GM19438 (cell line): Measurements from ENCODE around the gene ZNF831.

ENCODE experiments used
- ATAC-seq: cut with Tn5 transposase; IDR thresholded peaks from one replicate; pipeline ENCODE4 v1.9.1; 2021; ENCODE audit warnings: low read depth; ENCODE audit not compliant: unreplicated experiment

Gene ZNF831

GRCh38 chr20:59240006-59240405, 76.4 kb downstream of the ZNF831 start:
- ATAC-seq, result no peak

- ATAC-seq, result no peak
These were observed 79.3 kb downstream of the ZNF831 start for GRCh38 chr20:59242714-59243626.

GRCh38 chr20:59246691-59247400, 83.2 kb downstream of the ZNF831 start:
- no peak for ATAC-seq

GRCh38 chr20:59247731-59248684, 84.4 kb downstream of the ZNF831 start:
- ATAC-seq, result no peak

GRCh38 chr20:59250293-59250692, 86.7 kb downstream of the ZNF831 start:
- ATAC-seq, result no peak

- ATAC-seq, result no peak
These were observed 89.7 kb downstream of the ZNF831 start for GRCh38 chr20:59253325-59253724.

- no peak for ATAC-seq
These were observed 90.2 kb downstream of the ZNF831 start for GRCh38 chr20:59253779-59254319.

GRCh38 chr20:59255256-59255655, 91.6 kb downstream of the ZNF831 start:
- ATAC-seq, result no peak

- ATAC-seq, result no peak
These were observed 94.6 kb downstream of the ZNF831 start for GRCh38 chr20:59258221-59258621.

- ATAC-seq, result no peak
These were observed 96.3 kb downstream of the ZNF831 start for GRCh38 chr20:59259946-59260345.

- no peak for ATAC-seq
These were observed 101.7 kb downstream of the ZNF831 start for GRCh38 chr20:59265298-59265697.

- no peak for ATAC-seq
These were observed 105.2 kb downstream of the ZNF831 start for GRCh38 chr20:59268870-59269269.

GRCh38 chr20:59269411-59270025, 105.9 kb downstream of the ZNF831 start:
- ATAC-seq, result no peak

- no peak for ATAC-seq
These were observed 106.8 kb downstream of the ZNF831 start for GRCh38 chr20:59270380-59270779.

GRCh38 chr20:59273739-59274357, 110.2 kb downstream of the ZNF831 start:
- no peak for ATAC-seq

GRCh38 chr20:59276938-59277337, 113.3 kb downstream of the ZNF831 start:
- no peak for ATAC-seq

GRCh38 chr20:59284470-59284869, 120.8 kb downstream of the ZNF831 start:
- no peak for ATAC-seq

- no peak for ATAC-seq
These were observed 126.4 kb downstream of the ZNF831 start for GRCh38 chr20:59289994-59290393.

- ATAC-seq, result no peak
These were observed 128.2 kb downstream of the ZNF831 start for GRCh38 chr20:59291740-59292383.
